IPS-20b (cell line): ENCODE data around the gene FAM221B.
A peak's percentile ranks its signal among the peaks of the same experiment; 100 is the strongest.

Experiments
- H3K27ac ChIP-seq: one replicate; pipeline ENCODE4 v1.5.1; 2013; ENCODE audit warnings: low read length
- H3K27me3 ChIP-seq: 2 replicates; pipeline ENCODE4 v1.6.1; 2013; ENCODE audit warnings: mild to moderate bottlenecking, low read length, inconsistent platforms; ENCODE audit not compliant: insufficient read depth
- H3K36me3 ChIP-seq: 2 replicates; pipeline ENCODE4 v1.6.1; 2013; ENCODE audit warnings: low read depth, mild to moderate bottlenecking, inconsistent platforms, low read length, moderate library complexity; ENCODE audit not compliant: insufficient read depth
- H3K4me1 ChIP-seq: 2 replicates; pipeline ENCODE4 v1.6.1; 2013; ENCODE audit warnings: mild to moderate bottlenecking, control low read depth, inconsistent platforms, low read length, moderate library complexity; ENCODE audit not compliant: insufficient read depth
- H3K4me3 ChIP-seq: 2 replicates; pipeline ENCODE4 v1.5.1; 2013; ENCODE audit warnings: mild to moderate bottlenecking, low read length, inconsistent platforms
- H3K9ac ChIP-seq: 2 replicates; pipeline ENCODE4 v1.6.1; 2013; ENCODE audit warnings: low read depth, mild to moderate bottlenecking, inconsistent platforms, low read length, moderate library complexity
- H3K9me3 ChIP-seq: 2 replicates; pipeline ENCODE4 v1.6.1; 2013; ENCODE audit warnings: mild to moderate bottlenecking, low read depth, low read length, inconsistent platforms; ENCODE audit not compliant: insufficient read depth

The FAM221B gene

DNA sequence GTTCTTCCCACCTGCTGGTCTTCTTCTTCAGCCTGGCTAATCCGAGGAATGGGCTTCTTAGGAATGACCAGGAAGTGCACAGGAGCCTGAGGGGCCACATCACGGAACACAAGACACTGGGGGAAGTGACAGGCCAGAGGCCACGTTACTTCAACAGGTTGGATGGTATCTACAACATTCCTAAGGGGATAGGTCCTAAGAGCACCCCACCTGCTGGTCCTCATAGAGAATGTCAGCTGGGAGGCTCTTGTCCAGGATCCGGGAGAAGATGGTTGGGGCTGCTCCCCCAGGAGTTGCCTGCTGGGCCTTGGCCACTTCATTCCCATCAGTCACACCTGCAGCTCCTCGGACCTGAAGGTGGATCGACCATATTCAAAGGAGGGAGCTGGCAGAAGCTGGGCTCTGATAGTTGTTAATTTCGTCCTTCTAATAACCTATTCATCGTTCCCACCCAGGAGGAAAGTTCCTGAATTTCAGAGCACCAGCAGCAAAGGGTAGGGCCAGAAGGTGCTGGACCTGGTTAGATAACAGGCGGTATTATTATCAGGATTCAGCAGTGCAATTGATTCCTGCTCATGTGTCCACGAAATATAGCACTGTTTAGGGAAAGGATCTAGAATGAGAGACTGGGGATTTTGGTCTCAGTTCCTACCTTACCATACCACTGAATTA lies 15.0 kb downstream of the FAM221B start:
- Histone ChIP-seq H3K27me3 (no peaks in the 10 kb centered on the region), H3K4me3 (peak overlapping the region; percentile 74; the same call in 1 of the 2 replicates), H3K36me3 (no peaks in the 10 kb centered on the region; the same call in 1 of the 2 replicates), H3K9ac (peak overlapping the region; percentile 89; the same call in 1 of the 2 replicates), H3K4me1 (peaks cover 11% of the 10 kb centered on the region; the same call in 1 of the 2 replicates), H3K27ac (no peak overlapping the region), H3K9me3 (no peaks in the 10 kb centered on the region)

- Histone ChIP-seq H3K36me3 (peaks cover 8% of the 10 kb centered on the region; the same call in 1 of the 2 replicates), H3K9me3 (no peaks in the 10 kb centered on the region), H3K4me3 (peak within 1 kb of the TSS; percentile 78), H3K4me1 (peaks cover 11% of the 10 kb centered on the region; the same call in 1 of the 2 replicates), H3K27me3 (no peaks in the 10 kb centered on the region), H3K9ac (peak within 1 kb of the TSS; percentile 44; the same call in 1 of the 2 replicates), H3K27ac (no peak within 1 kb of the TSS)
Measured at GRCh38 chr9:35812025-35812602, 16.4 kb downstream of the FAM221B start, which contains the start of gene SPAG8. SPAG8 (minus strand) TSS chr9:35812262; CDS start chr9:35812147, 115 bp downstream.

DNA sequence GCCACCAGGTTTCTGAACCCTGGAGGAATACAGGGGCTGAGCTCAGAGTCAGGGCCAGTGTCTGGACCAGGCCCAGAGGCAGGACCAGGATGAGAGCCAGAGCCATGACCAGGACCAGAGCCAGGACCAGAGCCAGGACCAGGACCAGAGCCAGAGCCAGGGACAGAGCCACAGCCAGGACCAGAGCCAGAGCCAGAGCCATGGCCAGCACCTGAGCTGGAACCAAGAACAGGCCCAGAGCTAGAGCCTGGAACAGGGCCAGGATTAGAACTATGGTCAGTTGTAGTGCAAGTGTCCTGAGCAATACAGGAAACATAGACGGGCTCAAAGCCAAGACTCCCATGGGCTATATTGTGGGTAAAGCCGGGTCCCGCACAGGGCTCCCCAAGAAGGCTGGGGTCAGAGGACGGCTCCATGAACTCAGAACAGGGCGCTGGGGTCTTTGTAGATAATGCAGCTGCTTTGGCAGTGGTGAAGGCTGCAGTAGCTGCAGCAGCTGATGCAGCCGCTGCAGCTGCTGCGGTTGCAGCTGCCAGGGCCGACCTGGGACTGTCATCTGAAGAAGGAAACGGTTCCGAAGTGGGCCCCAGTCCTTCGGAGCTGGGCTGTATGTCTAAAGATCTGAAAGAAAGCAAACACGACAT lies 17.0 kb downstream of the FAM221B start:
- peak overlapping the region; percentile 78 for H3K4me3 ChIP-seq

DNA sequence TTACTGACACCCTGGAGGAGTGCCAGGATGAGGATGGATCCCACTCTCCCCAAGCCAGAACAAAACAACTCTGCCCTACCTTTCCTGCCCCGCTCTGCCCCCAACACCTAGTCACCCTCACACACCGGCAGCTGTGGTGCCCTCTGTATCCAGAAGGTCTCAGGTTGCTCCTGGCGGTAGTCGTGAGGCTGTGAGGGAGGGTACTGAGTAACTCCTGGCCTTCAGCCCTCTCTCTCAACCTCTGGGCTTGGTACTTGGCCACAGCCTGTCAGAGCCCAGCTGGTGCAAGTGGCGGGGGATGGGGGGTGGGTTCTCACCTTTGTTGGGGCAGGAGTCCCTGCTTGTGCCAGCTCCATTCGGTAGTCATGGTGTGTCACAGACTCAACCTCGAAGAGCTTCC lies 18.4 kb downstream of the FAM221B start:
- peaks cover 11% of the 10 kb centered on the region; the same call in 1 of the 2 replicates for H3K4me1 ChIP-seq
- H3K27ac ChIP-seq = no peak overlapping the region
- no peaks in the 10 kb centered on the region for H3K27me3 ChIP-seq
- H3K36me3 ChIP-seq = peaks cover 24% of the 10 kb centered on the region; the same call in 1 of the 2 replicates
- H3K4me3 ChIP-seq = no peak overlapping the region
- no peaks in the 10 kb centered on the region for H3K9me3 ChIP-seq
- H3K9ac ChIP-seq = no peak overlapping the region

More for the DNA sequence above, 17.0 kb downstream of the FAM221B start:
- no peaks in the 10 kb centered on the region for H3K27me3 ChIP-seq
- H3K9ac ChIP-seq = no peak overlapping the region; the same call in 1 of the 2 replicates
- no peak overlapping the region for H3K27ac ChIP-seq
- H3K36me3 ChIP-seq = peaks cover 11% of the 10 kb centered on the region; the same call in 1 of the 2 replicates
- H3K9me3 ChIP-seq = no peaks in the 10 kb centered on the region
- peaks cover 11% of the 10 kb centered on the region; the same call in 1 of the 2 replicates for H3K4me1 ChIP-seq

- Histone ChIP-seq H3K4me1 (peaks cover 3% of the 10 kb centered on the region; the same call in 1 of the 2 replicates), H3K9me3 (no peaks in the 10 kb centered on the region), H3K9ac (no peak overlapping the region), H3K27me3 (no peaks in the 10 kb centered on the region), H3K4me3 (no peak overlapping the region), H3K27ac (no peak overlapping the region), H3K36me3 (peaks cover 24% of the 10 kb centered on the region; the same call in 1 of the 2 replicates)
Measured at GRCh38 chr9:35808433-35808832, 20.1 kb downstream of the FAM221B start.

DNA sequence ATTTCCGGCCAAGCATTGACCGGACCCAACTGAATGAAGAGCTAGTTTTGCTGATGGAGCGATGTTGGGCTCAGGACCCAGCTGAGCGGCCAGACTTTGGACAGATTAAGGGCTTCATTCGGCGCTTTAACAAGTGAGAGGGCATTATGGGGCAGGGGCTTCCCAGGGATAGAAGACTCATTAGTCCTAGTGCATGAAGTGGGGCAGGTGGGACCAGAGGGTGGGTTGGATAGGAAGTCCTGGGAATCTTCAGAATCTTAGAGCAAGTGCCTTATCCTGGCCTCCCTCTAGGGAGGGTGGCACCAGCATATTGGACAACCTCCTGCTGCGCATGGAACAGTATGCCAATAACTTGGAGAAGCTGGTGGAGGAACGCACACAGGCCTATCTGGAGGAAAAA lies 22.4 kb downstream of the FAM221B start:
- peaks cover 30% of the 10 kb centered on the region; the same call in 1 of the 2 replicates for H3K36me3 ChIP-seq
- no peaks in the 10 kb centered on the region for H3K27me3 ChIP-seq
- H3K27ac ChIP-seq = no peak overlapping the region
- H3K9ac ChIP-seq = no peak overlapping the region
- no peaks in the 10 kb centered on the region for H3K4me1 ChIP-seq
- no peak overlapping the region for H3K4me3 ChIP-seq
- no peaks in the 10 kb centered on the region for H3K9me3 ChIP-seq

- no peak overlapping the region for H3K9ac ChIP-seq
- H3K27ac ChIP-seq = no peak overlapping the region
- no peaks in the 10 kb centered on the region for H3K27me3 ChIP-seq
- no peak overlapping the region for H3K4me3 ChIP-seq
- no peaks in the 10 kb centered on the region for H3K9me3 ChIP-seq
- H3K4me1 ChIP-seq = no peaks in the 10 kb centered on the region
- H3K36me3 ChIP-seq = peaks cover 21% of the 10 kb centered on the region; the same call in 1 of the 2 replicates
Measured at GRCh38 chr9:35801328-35802128, 27.0 kb downstream of the FAM221B start.

DNA sequence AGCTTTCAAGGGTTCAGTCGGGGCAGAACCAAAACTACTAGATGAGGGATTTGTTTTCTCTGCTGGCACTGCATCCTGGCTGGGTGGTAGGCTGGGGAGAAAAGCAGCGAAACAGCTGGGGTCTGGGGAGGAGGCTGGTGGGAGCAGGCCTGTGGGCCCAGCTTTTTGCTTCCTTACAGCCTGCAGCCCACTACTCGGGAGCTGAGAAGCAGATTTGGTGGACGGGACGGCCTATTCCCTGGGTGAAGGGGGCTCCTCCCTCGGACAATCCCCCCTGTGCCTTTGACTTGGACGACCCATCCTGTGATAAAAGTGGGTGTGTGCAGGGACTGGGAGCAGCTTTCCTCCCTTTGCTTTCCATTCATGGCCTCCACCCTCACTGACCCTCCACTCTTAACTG lies 28.0 kb downstream of the FAM221B start:
- no peaks in the 10 kb centered on the region for H3K9me3 ChIP-seq
- H3K9ac ChIP-seq = no peak overlapping the region
- H3K27me3 ChIP-seq = no peaks in the 10 kb centered on the region
- no peak overlapping the region for H3K27ac ChIP-seq
- H3K4me1 ChIP-seq = no peaks in the 10 kb centered on the region
- H3K4me3 ChIP-seq = no peak overlapping the region
- peaks cover 11% of the 10 kb centered on the region; the same call in 1 of the 2 replicates for H3K36me3 ChIP-seq

DNA sequence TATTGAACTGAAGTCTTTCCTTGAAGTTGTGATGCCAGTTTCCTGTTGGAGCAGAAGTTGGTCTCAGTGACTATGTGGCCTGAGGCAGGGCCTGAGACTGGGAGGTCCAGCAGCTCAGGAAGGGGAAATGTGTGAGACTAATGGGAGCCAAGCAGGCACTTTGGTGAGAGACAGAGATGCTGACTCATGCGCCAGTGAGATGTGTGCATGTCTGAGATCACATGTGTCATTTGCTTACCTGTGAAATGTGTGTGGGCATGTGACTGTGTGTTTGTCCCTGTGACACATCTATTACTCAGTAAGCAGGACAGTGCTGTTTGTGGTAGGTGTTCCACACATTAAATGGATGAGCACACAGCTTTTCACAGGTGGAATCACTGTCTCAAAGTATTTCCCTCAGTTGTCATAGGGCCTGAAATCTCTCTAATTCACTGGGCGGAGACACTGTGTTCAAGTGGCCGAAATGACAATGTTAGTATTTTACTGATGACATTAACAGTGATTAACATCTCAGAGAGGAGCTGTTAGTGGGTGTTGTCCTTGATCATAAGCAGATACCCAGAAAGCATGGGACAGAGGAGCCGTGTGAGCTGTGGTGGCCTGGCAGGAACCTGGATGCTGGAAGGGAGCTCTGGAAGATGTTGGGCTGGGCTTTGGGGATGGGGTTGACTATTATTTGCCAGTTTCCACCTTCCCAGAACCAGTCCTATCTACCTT lies 29.7 kb downstream of the FAM221B start:
- H3K36me3 ChIP-seq = 0 out of 2 replicates have a peak, but pooled peaks cover 7% of the 10 kb centered on the region
- no peak overlapping the region for H3K4me3 ChIP-seq
- no peaks in the 10 kb centered on the region for H3K27me3 ChIP-seq
- H3K9me3 ChIP-seq = no peaks in the 10 kb centered on the region
- no peak overlapping the region for H3K27ac ChIP-seq
- H3K4me1 ChIP-seq = no peaks in the 10 kb centered on the region
- H3K9ac ChIP-seq = no peak overlapping the region

GRCh38 chr9:35797311-35798109 lies 31.0 kb downstream of the FAM221B start:
- Histone ChIP-seq H3K4me3 (no peak overlapping the region), H3K9me3 (no peaks in the 10 kb centered on the region), H3K27me3 (no peaks in the 10 kb centered on the region), H3K9ac (no peak overlapping the region), H3K4me1 (no peaks in the 10 kb centered on the region), H3K36me3 (0 out of 2 replicates have a peak, but pooled peaks cover 7% of the 10 kb centered on the region), H3K27ac (no peak overlapping the region)
